ENCODE results near the gene SAMD1.

Gene SAMD1

DNA sequence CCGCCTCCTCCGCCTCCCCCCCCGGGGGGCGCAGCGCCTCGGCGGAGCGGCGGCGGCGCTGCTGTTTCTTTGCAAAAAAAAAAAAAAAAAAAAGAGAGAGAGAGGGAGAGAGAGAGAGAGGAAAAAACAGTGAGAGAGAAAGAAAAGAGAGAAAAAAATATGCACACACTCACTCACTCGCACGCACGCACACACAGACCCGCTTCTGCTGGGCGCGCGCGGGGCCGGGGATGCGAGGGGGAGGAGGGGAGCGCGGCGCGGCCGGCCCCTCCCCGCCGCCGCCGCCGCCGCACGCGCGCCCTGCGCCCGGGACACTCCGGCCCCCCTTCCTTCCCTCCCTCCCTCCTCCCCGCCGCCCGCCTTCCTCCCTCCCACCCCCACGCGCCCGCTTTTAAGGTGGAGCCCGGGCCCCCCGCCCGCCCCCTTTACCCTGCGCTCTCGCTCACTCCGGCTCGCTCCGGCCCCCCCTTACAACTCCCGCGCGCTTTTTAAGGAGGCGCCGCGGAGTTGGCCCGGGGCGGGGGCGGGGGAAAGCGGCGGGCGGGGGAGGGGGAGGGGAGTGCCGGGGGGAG lies at the start of gene SAMD1:
SAMD1 (minus strand) TSS at position 243 of the 572 bp plus-strand sequence.
- peak; percentile 87 for DNase-seq

DNA sequence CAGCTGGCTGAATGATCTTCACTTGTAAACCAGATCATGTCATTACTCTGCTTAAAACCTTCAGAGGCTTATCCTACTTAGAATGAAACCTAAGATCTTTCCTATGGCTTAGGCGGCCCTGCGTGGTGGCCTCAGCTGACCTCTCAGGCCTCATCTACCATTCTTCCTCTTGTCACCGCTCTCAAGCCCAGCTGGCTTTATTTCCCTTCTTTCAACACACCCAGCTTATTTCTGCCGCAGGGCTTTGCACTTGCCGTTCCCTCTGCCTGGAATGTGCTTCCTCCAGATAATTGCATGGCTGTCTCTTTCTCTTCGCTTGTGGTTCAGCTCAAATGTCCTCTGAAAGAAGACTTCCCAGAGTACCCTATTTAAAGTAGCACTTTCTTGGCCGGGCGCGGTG lies 49.4 kb upstream of the SAMD1 start:
- no peak for DNase-seq

DNA sequence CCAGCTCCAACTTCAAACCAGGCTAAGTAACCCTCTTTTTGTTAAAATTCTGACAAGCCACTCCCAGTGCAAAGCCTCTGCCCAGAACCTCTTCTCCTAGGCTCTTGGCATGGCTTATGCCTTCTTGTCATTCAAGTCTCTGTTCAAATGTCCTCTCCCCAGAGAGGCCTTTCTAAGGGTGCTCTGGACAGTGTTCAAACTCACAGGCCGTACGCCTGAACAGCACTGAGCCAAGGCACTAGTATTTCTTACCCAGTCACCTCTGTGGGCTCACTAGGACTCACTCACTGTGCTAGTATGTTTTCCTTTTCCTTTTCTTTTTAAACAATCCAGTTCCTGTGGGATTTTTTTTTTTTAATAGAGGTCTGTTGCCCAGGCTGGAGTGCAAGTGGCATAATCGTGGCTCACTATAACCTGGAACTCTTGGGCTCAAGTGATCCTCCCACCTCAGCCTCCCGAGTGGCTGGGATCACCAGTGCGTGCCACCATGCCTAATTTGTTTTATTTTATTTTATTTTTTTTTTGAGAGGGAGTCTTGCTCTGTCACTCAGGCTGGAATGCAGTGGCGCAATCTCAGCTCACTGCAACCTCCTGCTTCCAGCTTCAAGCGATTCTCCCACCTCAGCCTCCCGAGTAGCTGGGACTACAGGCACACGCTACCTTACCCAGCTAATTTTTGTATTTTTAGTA lies 48.2 kb upstream of the SAMD1 start:
- no peak for DNase-seq

DNA sequence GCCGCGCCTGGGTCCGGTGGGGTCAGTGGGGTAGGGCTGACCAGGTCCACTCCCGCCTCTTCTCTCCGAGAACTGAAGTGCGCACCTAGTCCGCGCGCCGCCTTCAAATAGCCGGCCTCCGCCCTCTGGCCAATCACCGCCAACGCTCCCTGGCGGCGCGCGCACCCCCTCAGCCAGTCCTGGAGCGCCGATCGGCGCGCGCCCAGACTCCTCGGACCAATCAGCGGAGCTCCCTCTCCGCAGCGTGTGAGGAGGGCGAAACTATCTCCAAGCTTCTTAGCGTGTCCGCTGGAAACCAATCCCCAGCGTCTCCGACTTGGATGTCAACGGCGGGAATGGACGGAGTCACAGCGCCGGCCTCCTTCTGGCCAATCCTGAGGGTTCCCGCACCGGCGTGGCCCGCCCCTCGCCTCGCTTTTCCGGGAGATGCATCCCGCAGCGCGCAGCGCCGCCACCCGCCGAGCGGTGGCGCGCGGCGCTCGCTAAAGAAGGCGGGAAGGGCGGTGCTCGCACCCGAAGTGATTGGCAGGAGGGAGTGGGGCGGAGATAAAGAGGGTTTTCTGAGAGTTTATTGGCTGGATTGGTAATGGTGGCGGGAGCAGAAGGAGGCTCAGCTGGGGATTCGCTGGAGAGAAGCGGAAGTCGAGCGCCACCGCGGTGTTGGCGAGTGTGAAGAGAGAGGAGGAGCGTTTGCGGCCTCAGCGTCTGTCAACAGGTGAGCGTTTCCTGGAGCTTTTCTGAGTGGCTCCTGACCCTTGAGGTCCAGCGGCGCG lies 46.1 kb upstream of the SAMD1 start, which contains the start of gene ASF1B:
ASF1B (minus strand) TSS at position 81 of the 773 bp plus-strand sequence. CDS start 133 bp downstream, outside the sequence.
- peak; percentile 97 for DNase-seq

DNA sequence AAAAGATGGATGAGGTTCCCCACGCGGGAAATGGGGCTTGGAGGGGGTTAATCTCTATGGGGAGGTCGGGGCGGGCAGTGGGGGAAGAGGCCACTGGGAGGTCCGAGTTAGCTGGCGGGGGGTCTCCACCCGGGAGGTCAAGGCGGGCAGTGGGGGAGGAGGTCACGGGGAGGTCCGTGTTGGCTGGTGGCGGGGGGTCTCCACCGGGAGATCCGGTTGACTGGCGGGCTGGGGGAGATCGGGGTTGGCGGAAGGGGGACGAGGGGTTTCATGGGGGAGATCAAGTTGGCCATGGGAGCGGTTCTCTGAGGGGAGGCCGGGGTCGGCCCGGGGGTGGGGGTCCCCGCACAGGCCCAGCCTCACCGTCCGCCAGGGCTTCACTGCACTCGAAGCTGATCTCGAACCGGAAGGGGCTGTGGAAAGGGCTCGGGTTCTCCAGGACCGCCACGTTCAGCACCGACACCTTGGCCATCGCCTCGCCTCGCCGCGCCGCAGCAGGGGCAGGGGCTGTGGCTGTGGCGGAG lies 45.5 kb upstream of the SAMD1 start:
- DNase-seq, result no peak

DNA sequence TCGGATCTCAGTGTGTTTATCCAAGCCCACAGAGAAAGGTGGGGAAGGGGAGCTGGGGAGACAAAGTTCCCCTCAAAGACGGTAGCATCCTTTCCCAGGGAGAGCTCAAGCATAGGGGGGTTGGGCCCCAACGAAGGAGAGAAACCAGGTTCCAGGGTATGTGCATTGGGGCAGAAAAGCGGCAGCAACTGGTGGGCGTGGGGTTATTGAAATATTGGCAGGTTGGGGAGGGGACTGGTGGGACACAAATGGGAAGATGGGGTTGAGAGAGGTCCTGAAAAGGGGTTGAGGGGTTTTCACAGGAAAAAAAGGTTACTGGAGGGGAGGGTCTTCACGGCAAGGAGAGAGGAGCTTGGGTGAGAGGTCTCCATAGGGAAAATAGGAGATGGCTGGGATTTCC lies 44.8 kb upstream of the SAMD1 start:
- DNase-seq, result no peak

DNA sequence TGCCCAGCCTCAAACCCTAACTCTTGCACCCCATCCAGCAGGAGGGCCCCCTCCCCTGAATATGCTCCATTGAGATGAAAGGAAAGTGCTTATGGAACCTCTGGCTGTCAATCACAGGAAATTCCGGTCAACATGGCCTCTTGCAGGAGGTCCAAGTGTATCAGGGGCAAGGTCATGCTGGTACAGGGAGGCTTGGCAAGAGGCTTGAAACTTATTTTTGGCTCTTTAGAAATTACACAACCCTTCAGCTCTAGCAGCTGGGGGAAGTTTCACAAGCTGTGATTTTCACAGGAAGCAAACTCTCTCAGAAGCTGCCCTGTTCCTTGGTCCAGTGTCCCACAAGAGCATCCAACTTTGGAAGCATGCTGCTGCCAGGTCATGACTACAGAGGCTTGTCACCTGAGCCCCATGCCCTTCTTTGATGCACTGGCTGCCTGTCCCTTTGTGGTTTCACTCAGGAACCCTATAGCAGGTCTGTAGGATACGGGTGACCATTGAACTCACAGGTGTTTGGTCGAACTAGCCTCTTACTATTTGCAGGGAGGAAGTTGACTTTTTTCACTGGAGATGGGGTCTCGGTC lies 37.5 kb upstream of the SAMD1 start:
- no peak for DNase-seq

DNA sequence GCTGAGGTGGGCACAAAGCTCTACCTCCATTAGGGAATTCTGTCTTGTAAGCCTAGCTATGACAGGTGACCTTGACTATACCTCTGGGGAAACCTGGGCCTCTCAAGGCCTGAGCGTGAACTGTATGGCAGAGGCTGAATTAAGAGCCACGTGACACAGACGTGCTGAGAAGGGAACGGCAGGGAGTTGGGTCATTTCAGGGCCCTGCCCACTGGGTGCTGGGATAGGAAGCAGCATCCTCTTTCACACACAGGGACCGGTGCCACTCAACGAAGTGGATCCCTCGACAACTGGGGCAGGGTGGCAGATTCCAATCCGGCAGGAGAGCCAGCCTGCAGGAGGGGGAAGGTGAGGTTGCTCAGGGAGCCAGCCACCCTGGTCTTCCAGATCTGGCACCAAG lies 36.6 kb upstream of the SAMD1 start:
- DNase-seq, result no peak

DNA sequence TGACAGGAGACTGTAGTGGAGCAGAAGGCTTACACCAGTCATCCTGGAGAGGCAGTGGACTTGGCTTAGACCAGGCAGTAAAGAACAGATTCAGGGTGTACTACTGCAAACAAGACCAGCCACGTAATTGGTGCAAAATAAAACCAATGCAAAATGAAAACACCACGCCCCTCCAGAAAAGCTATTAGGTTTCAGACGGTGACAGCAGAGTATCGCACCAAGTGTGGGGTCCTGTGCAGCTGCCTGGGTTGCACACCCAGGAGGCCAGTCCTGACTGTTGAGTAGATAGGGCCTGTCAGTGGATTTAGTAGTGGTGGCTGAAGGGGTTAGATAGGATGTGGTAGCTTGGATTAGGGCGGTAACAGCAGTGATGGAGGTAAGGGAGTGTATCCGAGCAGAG lies 32.4 kb upstream of the SAMD1 start:
- DNase-seq, result no peak

DNA sequence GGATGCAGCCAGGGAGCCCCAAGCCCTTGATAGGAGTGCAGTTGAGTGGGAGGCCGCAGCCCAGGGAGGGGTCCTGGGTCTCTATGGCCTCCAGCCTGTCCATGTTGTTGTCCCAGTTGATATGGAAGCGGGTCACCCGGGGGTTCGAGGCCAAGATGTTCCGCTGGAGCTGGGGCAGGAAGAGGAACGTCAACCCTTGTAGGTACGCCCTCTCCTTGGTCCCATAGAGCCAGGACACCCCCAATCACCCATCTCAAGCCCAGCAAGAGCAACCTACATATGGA lies 29.9 kb upstream of the SAMD1 start:
- DNase-seq, result no peak

DNA sequence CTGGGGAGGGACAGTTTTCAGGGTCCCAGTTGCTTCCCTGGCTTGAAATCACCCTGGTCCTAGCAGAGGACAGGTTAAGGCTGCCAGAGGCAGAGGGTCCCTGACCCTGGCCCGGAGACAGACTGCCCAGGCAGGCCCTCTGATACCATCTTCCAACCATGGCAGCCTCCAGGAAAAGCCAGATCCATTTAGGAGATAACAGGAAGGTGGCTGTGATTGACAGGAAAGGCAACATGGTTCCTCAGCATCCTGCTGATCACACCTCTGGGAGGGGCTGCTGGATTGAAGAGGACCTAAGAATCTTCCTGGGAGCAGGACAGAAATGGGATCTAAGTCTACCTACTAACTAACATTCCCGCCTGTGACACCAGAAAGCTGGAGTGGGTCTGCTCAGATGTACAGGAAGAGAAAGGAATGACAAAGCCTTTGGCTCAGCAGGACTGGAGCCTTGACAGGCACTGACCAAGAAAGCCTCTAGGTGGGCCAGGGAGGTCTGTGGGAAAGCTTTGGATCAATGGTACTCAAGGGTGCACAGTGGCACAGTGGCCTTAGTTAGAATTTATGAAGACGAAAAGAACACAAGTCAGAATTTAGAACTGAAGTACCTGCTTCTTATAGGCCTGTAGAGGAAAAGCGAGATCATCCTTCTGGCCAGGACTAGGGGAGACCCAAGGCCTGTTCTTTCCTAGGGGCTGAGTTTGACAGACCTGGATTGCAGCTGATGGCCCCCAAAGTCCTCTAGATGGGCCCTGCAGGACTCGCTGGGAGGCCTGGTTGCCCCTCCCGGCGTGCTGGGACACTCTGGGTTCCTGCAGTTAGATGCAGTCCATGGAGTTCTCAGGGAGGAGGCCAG lies 29.3 kb upstream of the SAMD1 start:
- DNase-seq, result no peak

DNA sequence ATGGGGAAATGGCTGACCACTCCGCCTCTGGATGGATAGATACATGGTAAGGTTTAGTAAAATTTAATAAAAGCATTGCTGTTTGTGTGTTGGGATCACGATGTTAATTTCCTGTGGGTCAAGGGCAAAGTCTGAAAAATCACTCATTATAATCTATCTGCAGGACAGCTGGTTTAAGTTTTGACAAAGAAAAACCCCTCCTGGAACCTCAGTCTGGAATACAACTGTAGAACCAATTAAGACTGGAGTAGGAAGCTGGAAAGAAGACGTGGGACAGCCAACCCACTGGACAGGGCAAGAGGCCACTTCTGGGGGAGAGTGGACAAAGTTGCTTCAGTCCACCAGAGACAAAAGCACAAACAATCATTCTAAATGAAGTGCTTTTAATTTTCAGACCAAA lies 28.6 kb upstream of the SAMD1 start:
- DNase-seq, result no peak

DNA sequence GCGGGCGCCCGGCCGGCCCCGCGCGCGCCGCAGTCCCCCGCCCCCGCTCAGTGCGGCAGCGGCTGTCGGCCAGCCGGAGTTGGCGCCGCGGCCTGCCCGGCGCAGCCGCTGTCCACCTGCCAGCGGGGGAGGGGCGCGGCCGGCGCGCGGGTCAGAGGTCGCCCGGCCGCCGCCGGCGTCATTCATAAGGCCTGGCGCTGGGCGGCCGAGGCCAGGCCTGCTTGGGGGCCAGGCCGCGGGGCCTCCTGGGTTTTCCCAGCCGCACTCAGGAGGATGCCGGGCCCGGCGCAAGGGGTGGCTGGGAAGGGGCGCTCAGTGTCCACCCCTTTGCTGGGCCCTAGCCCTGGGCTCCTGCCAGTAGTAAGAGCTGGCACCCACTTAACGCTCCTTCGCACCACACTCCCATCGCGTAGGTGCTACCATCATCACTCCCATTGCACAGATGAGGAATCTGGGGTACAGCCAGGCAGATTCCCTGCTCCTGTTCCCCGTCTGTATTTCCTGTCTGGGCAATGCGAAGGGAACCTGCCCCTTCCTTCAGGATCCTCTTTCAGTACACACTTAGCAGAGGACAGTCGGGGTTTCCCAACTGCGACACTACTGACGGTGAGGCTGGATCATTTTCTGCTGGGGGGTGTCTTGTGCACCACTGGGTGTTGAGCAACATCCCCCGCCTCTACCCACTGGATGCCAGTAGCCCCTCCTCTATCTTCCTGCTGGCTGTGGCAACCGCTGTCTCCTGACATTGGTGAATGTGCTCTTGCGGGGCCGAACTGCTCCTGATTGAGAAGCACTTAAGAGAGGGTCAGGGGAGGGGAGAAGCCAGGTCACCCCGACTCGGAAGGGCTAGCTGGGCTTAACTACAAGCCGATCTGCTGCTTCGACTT lies 27.9 kb upstream of the SAMD1 start:
- DNase-seq, result peak; percentile 42

DNA sequence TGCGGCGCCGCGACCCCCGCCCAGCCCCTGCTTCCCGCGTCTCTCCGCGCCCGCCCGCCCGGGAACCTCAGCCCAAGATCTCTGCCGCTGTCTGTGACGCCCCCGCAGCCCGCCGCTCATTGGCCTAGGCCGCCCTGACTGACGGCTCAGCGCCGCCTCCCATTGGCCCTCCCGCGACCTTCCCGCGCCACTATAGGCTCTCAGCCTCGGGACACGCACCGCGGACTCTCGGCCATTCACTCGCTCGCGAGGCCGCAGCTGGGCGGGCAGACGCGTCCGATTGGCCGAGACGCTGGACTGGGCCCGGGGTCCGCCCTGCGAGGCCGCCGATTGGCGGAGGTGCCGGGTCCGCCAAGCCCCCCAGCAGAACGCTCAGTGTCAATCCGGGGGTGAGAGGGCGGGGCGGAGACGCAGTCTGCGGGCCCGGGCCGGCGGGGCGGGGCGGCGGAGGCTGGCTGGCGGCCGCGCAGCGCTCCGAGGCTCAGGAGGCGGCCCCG lies 27.2 kb upstream of the SAMD1 start, which contains the start of gene PRKACA:
PRKACA (minus strand) TSS at position 95 of the 497 bp plus-strand sequence. CDS start 215 bp downstream, outside the sequence.
- DNase-seq, result peak; percentile 99

DNA sequence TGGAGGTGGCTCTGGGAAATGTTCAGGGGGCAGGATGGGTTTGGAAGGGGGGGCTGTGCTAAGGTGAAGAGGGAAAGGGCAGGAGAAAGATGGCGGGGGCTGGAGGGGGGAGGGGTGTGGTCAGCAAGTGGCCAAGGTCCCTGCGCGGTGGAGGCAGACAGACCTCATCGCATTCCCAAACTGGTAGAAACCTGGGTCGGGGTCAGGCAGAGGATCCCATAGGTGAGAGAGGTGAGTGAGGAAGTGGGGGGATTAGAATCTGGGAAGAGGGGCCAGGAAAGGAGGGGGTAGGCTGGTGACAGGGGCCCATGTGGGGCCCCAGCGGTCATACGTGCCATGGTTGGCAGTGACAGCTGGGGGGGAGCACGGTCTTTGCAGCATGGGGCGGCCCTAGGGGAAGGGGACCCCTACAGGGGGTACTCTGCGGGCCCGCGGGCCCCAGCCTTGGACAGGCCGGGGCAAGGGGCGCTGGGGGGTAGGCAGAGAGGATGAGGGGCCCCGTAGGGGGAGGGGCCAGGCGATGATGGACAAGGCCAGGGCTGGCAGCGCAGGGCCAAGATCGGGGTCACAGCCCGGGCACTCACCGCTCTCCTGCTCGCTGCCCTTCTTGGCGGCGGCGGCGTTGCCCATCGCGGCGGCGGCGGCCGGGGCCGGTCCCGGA lies 26.5 kb upstream of the SAMD1 start:
- peak; percentile 19 for DNase-seq

DNA sequence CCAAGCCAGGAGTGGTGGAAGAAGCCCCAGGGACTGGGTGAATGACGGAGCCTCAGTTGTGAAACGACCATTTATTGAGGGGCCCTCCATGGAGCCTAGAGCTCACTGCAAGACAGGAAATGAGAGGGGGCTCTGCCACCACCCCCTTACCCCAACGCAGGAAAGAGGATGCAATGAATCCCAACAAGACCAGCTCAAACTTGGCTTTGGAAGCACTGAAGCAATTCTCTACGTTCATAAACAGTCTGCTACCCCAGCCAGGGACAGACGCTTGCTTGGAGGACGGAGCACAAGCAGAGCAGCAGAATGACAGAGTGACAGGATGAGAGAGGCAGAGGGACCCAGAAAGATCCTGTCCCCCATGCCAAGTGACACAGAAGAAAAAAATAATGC lies 26.0 kb upstream of the SAMD1 start:
- no peak for DNase-seq

DNA sequence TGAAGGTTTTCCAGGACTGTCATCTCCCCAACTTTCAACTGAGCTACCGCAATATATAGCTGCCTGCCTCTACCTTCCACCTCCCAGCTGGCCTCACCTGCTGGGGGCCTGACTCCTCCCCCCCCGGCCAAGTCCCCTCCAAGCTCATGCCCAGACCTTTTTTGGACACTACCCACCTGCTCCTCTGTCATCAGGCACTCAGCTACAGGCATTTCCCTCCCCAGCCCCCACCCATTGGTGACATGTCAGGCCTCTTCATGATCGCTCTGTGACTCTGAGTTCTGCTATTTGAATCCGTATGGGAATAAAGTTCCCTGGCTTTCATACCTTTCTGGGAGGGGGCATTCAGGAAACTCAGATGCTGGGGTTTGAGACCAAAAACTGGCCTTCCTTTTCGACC lies 25.2 kb upstream of the SAMD1 start:
- DNase-seq, result no peak

DNA sequence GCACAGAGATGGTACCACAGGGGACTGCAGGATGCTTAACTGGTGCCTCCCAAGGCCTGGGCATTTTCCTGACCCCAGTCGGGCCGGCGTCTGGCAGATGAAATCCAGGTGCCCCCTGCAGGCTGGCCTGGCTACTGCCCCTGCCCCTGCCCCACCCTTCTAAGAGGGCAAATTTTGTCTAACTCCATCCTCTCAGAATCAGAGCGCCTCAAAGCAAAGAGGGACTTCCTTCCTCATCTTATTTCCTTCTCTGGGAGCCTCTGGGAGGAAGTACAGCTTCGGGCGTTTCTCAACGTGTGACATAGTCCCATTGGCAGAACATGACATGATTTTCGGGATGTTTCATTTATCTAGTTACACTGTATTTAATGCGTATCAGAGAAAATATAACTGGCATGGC lies 24.3 kb upstream of the SAMD1 start:
- peak; percentile 56 for DNase-seq

DNA sequence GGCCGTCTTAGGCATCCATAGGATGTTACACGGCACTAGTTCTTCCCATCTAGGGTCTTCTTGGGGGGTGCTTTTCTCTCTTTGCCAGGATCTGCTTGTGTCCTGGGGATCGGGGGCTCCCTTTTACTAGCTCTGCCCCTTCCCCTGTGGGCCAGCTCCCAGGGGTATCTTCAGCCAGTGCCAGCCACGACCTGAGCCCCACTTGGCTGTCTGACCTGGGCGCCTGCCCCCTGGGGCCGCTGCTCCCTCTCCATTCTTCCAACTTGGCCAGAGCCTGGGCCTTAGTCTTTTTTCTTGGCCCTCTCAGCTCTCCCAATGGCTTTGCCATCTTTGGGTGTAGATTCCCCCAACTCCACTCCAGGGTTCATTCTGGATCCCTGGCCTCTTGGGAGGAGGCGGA lies 23.9 kb upstream of the SAMD1 start:
- no peak for DNase-seq

DNA sequence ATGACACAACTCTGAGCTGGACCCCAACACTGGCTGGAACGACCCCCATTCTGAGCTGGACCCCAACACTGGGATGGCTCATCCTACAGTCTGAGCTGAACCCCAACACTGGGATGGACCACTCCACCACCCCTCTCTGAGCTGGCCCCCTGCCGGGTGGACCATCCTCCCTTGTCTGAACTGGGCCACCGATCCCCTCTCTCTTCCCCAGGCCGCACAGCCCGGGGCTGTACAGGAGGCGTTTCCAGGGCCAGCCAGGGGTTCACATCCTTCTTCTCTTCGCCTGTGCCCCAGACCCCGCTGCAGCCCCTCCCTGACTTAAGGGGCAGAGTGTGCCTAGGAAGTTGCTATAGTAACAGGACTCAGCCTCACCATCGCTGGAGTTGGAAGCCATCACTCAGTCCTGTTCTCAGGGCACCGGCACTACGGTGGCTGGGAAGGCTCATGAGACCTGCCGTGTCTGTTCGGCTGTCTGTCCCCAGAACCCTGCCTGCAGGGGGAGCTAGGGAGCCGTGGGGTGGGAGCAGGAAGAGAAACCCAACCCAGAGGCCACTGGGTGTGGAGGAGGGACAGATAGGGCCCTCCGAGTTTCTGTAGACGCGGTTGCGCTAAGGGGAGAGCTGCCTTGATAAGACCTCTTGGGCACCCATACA lies 23.3 kb upstream of the SAMD1 start:
- peak; percentile 59 for DNase-seq

Data from activated naive CD4-positive, alpha-beta T cell treated with anti-CD3 and anti-CD28 coated beads, Interleukin-2, amount 50 U/mL, for 16 hours (primary cell).